H1 (cell line): ENCODE results near the gene RELL1. TPM values are rescaled to one million over a fixed set of nuclear protein-coding genes. Genes with fewer than 3 reads are reported as not detected.

Experiments used
- JUND ChIP-seq: IDR thresholded peaks from 2 replicates; pipeline ENCODE4 v1.6.1; 2011; ENCODE audit warnings: mild to moderate bottlenecking, improper control_type of control experiment, low read length
- KDM5A ChIP-seq: fragments of 200-600 bp; IDR thresholded peaks from 2 replicates; pipeline ENCODE4 v1.7.1; 2012; ENCODE audit warnings: mild to moderate bottlenecking, low read length, inconsistent platforms, mixed read lengths
- SRF ChIP-seq: IDR thresholded peaks from 2 replicates; pipeline ENCODE4 v1.6.1; 2011; ENCODE audit warnings: mild to moderate bottlenecking, low read depth, low read length, moderate library complexity
- polyA plus RNA-seq, 7 experiments: library from polyadenylated mRNA; depleted of rRNA in 3 of 7; stranded (reverse) in 5 of 7; unstranded in 2 of 7; fragments of >200 nt in 5 of 7; fragments of 200-250 nt in 2 of 7; gene quantifications; 1 replicate in 5 of 7; 2 replicates in 1 of 7; 4 replicates in 1 of 7; pipeline versions ENCODE4 v1.2.1 to v1.2.3, GENCODE V29; 2011 to 2013; ENCODE audit warnings: missing spikeins in 2 of 7, mixed read lengths in 2 of 7
- total RNA-seq: library from RNA; stranded (reverse); fragmentation: NEBNext Ultra II Directional; extraction: Animal tissue kit (Norgen Biotek cat#: 25700); gene quantifications from 2 replicates; pipeline ENCODE4 v1.2.1, GENCODE V29; 2021
- TF ChIP-seq, protein P1 (sequence below): IDR thresholded peaks from 2 replicates; pipeline ENCODE4 v1.6.1; 2012; ENCODE audit warnings: low read length, inconsistent platforms

Gene RELL1
- total and polyA plus RNA-seq, 2 of the 8 experiments (the other 6 are each of a cell fraction or from before 2014, with no cell fraction given): 2.1 to 14.1 TPM

DNA sequence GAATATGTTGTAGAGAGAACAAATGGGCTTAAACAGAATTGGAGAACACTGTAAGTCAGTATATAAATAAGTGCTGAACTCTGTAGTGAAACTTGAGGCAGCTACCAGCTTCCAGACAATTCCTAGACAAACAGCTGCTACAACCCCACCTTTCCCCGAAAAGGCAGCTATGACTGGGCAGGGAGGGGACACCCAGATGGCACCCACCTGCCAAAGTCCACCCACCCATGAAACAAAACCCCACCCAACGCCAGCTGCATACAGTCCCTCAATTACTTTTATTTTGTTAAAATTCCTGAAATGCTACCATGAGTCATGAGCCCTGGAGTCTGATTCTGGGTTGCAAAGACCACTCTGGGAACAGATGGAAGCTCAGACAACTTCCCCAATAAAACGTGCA lies 24.4 kb downstream of the RELL1 start (continued):
- no peak for TF ChIP-seq KDM5A
- no peak for TF ChIP-seq JUND
- TF ChIP-seq, protein P1, sequence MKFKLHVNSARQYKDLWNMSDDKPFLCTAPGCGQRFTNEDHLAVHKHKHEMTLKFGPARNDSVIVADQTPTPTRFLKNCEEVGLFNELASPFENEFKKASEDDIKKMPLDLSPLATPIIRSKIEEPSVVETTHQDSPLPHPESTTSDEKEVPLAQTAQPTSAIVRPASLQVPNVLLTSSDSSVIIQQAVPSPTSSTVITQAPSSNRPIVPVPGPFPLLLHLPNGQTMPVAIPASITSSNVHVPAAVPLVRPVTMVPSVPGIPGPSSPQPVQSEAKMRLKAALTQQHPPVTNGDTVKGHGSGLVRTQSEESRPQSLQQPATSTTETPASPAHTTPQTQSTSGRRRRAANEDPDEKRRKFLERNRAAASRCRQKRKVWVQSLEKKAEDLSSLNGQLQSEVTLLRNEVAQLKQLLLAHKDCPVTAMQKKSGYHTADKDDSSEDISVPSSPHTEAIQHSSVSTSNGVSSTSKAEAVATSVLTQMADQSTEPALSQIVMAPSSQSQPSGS: no peak
- no peak for TF ChIP-seq SRF
